ENCODE measurements around the gene EDN1.

DNA sequence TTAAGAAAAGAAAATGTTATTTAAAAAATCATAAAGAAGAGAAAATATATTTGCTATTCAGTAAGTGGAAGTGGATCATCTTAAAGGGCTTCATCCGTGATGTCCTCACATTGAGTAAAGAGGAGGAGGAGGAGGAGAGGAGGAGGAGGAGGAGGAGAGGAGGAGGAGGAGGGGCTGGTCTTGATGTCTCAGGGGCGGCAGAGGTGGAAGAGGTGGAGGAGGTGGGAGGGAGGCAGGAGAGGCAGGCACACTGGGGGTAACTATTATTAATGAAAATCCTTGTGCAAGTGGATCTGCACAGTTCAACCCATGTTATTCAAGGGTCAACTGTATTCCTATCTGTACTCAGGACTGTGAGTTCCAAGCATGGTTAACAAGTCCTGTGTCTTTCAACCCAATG, 47.0 kb upstream of the EDN1 start:
- TF ChIP-seq, protein P1, sequence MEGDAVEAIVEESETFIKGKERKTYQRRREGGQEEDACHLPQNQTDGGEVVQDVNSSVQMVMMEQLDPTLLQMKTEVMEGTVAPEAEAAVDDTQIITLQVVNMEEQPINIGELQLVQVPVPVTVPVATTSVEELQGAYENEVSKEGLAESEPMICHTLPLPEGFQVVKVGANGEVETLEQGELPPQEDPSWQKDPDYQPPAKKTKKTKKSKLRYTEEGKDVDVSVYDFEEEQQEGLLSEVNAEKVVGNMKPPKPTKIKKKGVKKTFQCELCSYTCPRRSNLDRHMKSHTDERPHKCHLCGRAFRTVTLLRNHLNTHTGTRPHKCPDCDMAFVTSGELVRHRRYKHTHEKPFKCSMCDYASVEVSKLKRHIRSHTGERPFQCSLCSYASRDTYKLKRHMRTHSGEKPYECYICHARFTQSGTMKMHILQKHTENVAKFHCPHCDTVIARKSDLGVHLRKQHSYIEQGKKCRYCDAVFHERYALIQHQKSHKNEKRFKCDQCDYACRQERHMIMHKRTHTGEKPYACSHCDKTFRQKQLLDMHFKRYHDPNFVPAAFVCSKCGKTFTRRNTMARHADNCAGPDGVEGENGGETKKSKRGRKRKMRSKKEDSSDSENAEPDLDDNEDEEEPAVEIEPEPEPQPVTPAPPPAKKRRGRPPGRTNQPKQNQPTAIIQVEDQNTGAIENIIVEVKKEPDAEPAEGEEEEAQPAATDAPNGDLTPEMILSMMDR (IDR thresholded peaks at IDR 0.05), result no peak
- TF ChIP-seq POLR2A (IDR thresholded peaks at IDR 0.05), result no peak
